MM.1S (cell line): ENCODE measurements around the gene PIP4K2A.

Experiments
- EZH2 ChIP-seq: fragments of 300-600 bp; sonication (generic); optimal IDR thresholded peaks from 2 replicates; pipeline ENCODE3; 2017; ENCODE audit warnings: low read depth, mild to moderate bottlenecking, antibody characterized with exemption, low read length, mixed read lengths
- EZH2phosphoT487 ChIP-seq: fragments of 300-600 bp; sonication (generic); IDR thresholded peaks from 2 replicates; pipeline ENCODE4 v1.6.1; 2018; ENCODE audit warnings: antibody characterized with exemption, low read length
- TF ChIP-seq, protein P1 (sequence below): fragments of 300-600 bp; sonication (generic); IDR thresholded peaks from 2 replicates; pipeline ENCODE4 v1.5.1; 2016; ENCODE audit warnings: antibody characterized with exemption, low read length, mixed read lengths

DNA sequence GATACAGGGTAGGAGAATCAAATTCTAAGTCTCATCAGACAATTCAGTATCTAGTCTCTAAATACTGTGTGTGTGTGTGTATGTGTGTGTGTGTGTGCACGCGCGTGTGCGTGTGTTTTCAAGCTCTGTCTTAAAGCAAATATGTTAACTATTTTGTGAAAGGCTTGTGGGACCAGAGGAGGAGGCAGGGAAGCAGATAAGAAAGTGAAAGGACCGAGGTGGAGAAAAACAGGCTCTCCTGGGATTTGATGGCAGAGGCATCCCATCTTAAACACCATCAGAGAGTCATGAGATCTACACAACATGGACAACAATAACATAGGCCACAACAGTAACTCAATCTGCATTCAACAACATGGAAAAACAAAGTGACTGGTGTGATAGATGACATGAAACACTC lies 67.1 kb downstream of the PIP4K2A start:
- no peak for TF ChIP-seq EZH2
- TF ChIP-seq, protein P1, sequence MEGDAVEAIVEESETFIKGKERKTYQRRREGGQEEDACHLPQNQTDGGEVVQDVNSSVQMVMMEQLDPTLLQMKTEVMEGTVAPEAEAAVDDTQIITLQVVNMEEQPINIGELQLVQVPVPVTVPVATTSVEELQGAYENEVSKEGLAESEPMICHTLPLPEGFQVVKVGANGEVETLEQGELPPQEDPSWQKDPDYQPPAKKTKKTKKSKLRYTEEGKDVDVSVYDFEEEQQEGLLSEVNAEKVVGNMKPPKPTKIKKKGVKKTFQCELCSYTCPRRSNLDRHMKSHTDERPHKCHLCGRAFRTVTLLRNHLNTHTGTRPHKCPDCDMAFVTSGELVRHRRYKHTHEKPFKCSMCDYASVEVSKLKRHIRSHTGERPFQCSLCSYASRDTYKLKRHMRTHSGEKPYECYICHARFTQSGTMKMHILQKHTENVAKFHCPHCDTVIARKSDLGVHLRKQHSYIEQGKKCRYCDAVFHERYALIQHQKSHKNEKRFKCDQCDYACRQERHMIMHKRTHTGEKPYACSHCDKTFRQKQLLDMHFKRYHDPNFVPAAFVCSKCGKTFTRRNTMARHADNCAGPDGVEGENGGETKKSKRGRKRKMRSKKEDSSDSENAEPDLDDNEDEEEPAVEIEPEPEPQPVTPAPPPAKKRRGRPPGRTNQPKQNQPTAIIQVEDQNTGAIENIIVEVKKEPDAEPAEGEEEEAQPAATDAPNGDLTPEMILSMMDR, result no peak
- no peak for TF ChIP-seq EZH2phosphoT487
